Jurkat, Clone E6-1 (cell line): ENCODE data around the gene RIC8B.

Source experiments
- DNase-seq: peaks from one replicate; pipeline ENCODE4 v3.0.0-alpha.2; 2011; ENCODE audit warnings: low read depth, low spot score
- H3K4me3 ChIP-seq: 2 replicates; pipeline ENCODE4 v1.5.1; 2011; ENCODE audit warnings: mild to moderate bottlenecking, low read length, control low read depth, moderate library complexity

Gene RIC8B

GRCh38 chr12:106790020-106790419 is 15.5 kb downstream of the RIC8B start:
- DNase-seq, result no peak
- no peak overlapping the region for H3K4me3 ChIP-seq

GRCh38 chr12:106791531-106791930 is 17.0 kb downstream of the RIC8B start:
- H3K4me3 ChIP-seq, result no peak overlapping the region
- no peak for DNase-seq

- no peak for DNase-seq
- no peak overlapping the region for H3K4me3 ChIP-seq
These were observed 19.9 kb downstream of the RIC8B start for GRCh38 chr12:106794369-106794768.

GRCh38 chr12:106801167-106801708 is 26.8 kb downstream of the RIC8B start:
- H3K4me3 ChIP-seq, result no peak overlapping the region
- DNase-seq, result no peak

DNA sequence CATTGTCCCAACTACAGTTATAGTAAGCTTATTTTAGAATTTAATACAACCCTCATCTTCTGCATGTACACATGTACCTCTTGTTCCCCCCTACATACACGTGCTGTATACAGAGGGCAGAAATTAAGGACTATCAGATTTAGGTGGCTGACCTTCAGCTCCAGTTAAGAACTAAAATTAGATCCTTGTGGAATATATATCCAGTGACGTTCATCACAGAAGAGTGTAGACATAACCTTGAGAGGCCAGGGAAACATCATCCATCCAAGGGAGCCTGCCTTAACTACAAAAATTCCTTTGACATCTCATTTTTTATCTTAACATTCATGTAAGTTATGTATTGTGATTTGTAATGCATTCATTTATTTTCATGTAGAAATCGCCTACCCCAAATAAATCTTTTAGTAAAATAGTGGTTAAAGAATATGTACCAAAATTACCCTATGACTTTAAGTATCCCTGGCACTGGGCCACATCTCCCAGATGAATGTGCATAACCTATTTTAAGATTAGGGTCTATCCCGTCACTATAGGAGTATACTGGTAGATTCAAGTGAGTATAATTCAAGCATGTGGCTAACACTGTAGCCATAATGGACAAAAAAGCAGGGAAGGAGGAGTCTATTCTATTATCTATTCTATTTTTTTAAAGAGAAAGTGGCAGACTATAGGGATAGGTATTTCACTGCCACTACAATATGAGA is 27.5 kb downstream of the RIC8B start:
- no peak for DNase-seq

GRCh38 chr12:106804668-106805067 is 30.2 kb downstream of the RIC8B start:
- no peak overlapping the region for H3K4me3 ChIP-seq
- no peak for DNase-seq

More for the DNA sequence above, 27.5 kb downstream of the RIC8B start:
- H3K4me3 ChIP-seq, result no peak overlapping the region

DNA sequence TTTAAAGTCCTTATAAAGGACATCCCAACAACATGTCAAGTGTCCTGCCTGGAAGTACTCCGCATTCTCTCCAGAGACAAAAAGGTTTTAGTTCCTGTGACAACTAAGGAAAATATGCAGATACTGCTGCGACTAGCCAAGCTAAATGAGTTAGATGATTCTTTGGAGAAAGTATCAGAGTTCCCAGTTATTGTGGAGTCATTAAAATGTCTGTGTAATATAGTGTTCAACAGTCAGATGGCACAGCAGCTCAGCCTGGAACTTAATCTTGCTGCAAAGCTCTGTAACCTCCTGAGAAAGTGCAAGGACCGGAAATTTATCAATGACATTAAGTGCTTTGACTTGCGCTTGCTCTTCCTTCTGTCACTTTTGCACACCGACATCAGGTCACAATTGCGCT is 40.2 kb downstream of the RIC8B start:
- H3K4me3 ChIP-seq, result no peak overlapping the region
- DNase-seq, result no peak

DNA sequence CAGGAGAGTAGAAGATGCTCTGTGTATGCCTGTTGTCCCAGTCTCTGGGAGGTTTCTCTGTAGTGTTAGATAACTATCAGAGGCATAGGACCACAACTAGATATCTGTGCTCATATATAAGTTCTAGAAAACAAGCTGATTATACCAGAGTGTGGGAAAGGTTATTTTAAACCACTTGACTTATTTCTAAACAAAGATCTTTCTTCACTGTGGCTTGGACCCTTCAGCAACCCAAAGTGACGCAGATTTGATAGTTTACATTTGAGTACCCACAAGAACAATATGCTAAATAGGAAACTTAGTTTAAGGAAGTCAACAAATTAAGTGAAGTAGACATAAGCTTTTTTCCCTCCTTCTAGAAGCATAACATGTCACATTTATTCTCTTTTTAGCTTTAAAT is 41.3 kb downstream of the RIC8B start:
- H3K4me3 ChIP-seq, result no peak overlapping the region
- DNase-seq, result no peak

DNA sequence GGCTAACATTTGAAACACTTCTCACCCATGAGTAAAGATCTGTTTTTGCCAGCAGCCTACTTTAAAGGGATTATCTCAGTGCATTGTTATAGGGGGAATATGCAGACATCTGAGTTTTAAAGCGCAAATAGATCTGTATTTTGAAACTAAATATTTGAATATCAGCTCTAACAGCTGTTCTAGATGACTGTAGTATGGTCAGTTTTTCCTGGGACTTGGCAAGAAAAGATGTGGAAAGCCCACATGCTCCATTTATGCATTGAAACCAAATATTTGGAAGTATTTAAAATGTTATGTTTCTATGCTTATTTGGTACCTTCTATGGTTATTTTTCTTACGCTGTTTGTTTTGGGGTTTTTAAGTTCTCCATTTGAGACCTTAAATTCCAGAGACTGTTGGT is 41.7 kb downstream of the RIC8B start:
- no peak overlapping the region for H3K4me3 ChIP-seq
- no peak for DNase-seq

DNA sequence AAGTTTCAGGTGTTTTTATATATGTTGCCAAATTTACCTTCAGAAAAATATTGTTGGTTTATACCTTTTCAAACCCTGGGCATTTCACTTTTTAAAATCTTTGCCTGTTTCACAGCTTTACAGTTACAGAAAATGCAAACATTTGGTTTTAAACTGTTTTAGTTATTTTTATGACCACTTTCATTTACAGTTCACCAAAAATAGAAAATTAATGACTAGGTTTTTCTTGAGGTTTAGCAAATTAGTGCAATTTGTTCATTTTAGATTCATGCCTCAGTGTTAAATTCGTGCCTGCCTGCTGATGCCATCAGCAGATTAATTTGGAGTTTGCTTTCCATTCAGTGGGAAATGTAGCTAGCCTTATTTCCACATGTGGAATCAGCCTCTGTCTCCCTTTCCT is 45.5 kb downstream of the RIC8B start:
- DNase-seq, result no peak
- no peak overlapping the region for H3K4me3 ChIP-seq

DNA sequence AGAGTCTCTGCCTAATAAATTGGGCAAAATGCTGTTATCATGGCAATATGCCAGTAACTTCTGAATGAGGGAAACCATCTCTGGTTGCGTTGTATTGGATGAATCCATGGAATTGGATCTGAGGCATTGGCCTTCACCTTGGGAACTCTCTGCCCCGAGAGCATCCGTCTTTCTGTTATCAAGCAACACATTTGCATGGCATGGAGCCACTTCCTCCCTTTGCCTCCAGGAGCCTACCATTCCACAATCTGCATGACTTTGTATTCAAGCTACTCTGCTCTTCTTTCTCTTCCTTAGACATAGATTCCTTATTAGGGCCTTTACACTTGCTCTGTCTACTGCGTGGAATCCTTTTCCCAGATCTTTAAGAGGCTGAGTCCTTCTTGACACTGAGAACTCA is 57.2 kb downstream of the RIC8B start:
- no peak overlapping the region for H3K4me3 ChIP-seq
- no peak for DNase-seq

GRCh38 chr12:106837782-106838181 is 63.3 kb downstream of the RIC8B start:
- no peak for DNase-seq
- no peak overlapping the region for H3K4me3 ChIP-seq

DNA sequence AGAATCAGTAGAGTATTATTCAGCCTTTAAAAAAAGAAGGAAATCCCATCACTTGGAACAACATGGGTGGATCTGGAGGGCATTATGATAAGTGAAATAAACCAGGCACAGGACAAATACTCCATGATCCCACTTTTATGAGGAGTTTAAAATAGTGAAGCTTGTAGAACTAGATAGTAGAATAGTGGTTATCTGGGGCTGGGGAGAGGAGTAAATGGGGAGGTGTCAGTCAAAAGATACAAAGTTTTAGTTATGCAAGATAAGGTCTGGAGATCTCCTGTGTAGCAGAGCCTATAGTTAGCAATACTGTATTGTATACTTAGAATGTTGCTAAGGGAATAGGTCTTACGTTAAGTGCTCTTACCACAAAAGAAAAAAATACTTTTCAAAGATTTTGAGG is 64.9 kb downstream of the RIC8B start:
- H3K4me3 ChIP-seq, result no peak overlapping the region
- no peak for DNase-seq

- no peak for DNase-seq
- H3K4me3 ChIP-seq, result no peak overlapping the region
These were observed 65.8 kb downstream of the RIC8B start for GRCh38 chr12:106840243-106840642.

DNA sequence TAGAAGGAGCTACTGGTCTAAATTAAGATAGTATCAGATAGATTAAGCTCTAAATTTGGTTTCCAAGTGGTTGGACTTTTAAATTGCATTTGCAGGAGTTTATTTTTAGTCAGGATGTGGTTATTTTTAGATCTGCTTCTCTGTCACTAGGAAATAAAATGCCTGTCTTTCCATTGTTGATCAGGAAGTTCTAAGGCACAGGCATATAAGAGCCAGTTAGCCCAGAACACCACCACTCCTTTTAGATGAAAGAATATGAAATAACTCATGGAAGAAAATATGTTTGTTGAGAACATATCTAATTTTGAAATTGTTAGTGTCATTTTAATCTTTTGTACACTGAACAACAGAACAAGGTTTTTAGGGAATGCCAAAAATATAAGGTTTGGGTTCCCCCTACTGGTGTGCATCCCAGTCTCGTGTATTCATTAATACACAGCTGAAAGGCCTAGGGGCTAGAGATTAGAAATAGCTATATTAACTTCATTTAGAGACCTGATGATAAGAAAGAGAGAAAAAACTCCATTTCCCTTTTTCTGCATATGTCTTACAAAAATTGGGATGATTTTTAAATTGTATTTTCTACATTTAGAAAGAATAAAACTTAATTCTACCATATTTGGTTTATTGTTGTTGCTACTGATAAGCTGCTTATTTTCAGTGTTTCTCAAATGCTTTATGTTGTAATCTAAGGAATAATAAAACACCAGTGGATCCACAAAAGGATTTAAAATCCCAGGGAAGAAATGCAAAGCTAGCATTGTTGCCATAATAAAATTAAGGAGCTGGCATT is 67.2 kb downstream of the RIC8B start:
- peak; percentile 28 for DNase-seq
- H3K4me3 ChIP-seq, result no peak overlapping the region

- no peak for DNase-seq
- no peak overlapping the region for H3K4me3 ChIP-seq
These were observed 71.4 kb downstream of the RIC8B start for GRCh38 chr12:106845902-106846301.

DNA sequence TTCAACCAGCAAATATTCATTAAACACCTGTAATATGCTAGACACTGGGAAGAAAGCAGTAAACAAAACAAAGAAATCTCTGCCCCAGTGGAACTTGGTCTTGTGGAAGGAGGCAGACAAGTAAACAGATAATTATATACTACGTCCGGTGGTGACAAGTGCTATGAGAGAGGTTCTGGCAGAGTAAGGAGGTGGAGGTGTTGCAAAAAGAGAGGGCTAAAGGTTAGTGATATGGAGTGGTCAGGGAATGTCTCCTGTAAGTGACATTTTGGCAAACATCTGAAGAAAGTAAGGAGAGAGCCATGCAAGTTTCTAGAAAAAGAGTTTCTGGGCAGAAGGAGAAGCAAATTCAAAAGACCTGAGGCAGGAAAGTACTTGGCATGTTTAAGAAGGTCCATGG is 73.4 kb downstream of the RIC8B start:
- no peak overlapping the region for H3K4me3 ChIP-seq
- no peak for DNase-seq

- DNase-seq, result no peak
- no peak overlapping the region for H3K4me3 ChIP-seq
These were observed 76.8 kb downstream of the RIC8B start for GRCh38 chr12:106851306-106851705.

GRCh38 chr12:106854723-106855122 is 80.2 kb downstream of the RIC8B start:
- H3K4me3 ChIP-seq, result no peak overlapping the region
- DNase-seq, result no peak

- no peak for DNase-seq
- H3K4me3 ChIP-seq, result no peak overlapping the region
These were observed 80.8 kb downstream of the RIC8B start for GRCh38 chr12:106855221-106855758.
